T-helper 2 cell (primary cell): Measurements from ENCODE around the gene RPL22.

Experiments used
- DNase-seq, 5 experiments: peaks; one replicate each; pipeline versions ENCODE4 v3.0.0 to v3.0.0-alpha.2; 2012 to 2022

Gene RPL22

GRCh38 chr1:6171548-6172124 is 27.8 kb downstream of the RPL22 start:
- no peak for DNase-seq

- no peak for DNase-seq
Observed at GRCh38 chr1:6170742-6171201, 28.6 kb downstream of the RPL22 start.

DNA sequence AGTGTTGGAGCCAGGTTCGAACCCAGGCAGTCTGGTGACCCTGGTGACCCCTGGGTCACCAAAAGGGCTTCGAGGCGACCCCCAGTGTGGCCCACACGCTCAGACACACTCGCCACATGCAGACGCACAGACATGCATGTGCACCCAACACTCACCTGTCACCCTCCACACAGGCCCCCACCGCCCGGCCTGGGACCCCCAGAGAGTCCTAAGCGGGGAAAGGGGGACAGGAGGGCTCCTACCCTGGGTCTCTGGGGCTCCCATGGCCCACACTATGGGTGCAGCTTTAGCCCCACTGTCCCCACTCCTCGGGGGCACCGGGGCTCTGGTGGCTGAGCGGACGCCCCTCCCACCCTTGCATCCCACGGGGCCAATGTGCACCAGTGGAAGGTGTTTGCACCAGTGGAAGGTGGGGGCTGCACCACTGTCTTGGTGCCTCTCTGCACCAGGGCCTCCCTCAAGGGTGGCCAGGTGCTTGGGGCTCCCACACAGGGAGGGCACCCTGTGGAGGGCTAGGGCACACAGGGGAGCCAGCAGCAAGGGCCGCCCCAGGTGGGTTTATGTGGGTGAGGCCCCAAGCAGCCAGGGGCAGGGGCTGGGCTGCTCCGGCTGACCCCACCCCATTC is 29.2 kb downstream of the RPL22 start:
- no peak for DNase-seq

GRCh38 chr1:6168947-6169586 is 30.3 kb downstream of the RPL22 start:
- DNase-seq = no peak

- no peak for DNase-seq
Observed at GRCh38 chr1:6167391-6168303, 31.7 kb downstream of the RPL22 start.

- DNase-seq = no peak
Observed at GRCh38 chr1:6166655-6167390, 32.6 kb downstream of the RPL22 start.

DNA sequence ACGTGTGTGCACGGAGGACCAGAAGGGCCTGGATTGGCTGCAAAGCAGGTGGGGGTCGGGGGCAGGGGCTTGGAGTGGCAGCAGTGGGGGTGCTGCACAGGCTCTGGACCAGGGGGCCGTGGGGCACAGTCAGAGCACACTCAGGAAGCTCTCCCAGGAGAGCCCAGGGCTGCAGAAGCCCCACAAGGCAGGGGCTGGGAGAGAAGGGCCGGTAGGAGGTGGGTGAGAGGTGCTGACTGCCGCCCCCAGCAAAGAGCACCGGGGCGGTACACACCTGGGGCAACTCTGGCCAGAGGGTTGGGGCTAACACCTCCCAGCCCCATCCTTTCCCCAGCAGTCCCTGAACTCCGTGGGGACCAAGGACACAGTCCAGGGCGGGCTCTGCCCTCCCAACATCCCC is 33.2 kb downstream of the RPL22 start:
- no peak for DNase-seq

GRCh38 chr1:6165441-6165985 is 33.9 kb downstream of the RPL22 start:
- DNase-seq = no peak

DNA sequence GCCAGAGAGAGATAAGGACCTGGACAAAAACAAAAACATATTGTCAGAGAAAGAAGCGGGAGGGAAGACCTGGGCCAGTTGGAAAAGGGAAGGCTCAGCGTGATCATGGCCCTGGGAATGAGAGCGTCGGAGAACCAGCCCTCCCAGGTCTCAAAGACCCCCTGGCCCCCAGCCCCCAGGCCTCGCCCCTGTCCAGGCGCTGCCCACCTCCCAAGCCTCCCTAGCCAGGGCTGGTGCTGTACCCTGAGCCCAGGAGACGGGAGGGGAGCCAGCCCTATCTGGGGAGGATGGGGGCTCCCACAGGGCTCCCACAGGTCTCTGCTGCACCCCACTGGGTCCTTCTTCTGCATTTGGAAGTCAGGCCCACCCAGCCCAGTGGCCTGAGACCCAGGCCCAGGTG is 34.4 kb downstream of the RPL22 start:
- DNase-seq = no peak

GRCh38 chr1:6163973-6164617 is 35.3 kb downstream of the RPL22 start:
- no peak for DNase-seq

DNA sequence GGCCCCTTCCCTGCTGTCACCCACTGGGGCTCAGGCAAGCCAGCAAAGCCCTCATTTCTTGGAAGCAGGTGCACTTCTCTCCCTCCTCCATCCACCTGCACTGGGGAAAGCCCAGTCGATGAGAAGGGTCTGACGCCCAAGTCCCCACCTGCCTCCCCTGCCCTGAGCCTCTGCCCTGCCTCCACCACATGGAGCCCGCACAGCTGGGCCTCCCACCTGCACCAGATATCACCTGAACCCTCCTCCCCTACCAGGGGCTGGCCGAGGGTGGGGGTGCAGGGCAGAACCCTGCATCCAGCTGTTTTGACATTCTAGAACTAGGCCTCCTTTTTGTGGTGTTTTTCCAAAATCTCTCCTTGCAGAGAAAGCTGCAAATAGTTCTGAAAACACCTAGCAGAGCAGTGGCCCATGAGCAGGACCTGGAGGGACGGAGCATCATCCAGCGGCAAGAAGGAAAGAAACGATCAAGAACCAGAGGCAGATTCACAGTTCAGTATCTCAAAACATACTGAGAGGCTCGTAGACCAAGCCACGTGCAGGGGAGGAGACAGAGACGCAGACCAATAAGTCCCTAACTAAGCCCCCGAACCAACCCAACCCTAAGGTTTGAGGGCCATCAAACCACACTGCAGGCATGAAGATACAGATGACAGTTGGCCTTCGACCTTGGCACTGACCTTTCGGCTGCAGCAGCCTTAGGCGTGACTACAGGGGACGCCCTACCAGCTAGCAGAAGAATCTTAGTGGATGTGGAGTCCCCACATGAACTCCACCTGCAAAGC is 36.0 kb downstream of the RPL22 start:
- no peak for DNase-seq

- DNase-seq = no peak
Observed at GRCh38 chr1:6162773-6163172, 36.6 kb downstream of the RPL22 start.

- no peak for DNase-seq
Observed at GRCh38 chr1:6162341-6162740, 37.1 kb downstream of the RPL22 start.

- DNase-seq = no peak
Observed at GRCh38 chr1:6158181-6158580, 41.2 kb downstream of the RPL22 start.

DNA sequence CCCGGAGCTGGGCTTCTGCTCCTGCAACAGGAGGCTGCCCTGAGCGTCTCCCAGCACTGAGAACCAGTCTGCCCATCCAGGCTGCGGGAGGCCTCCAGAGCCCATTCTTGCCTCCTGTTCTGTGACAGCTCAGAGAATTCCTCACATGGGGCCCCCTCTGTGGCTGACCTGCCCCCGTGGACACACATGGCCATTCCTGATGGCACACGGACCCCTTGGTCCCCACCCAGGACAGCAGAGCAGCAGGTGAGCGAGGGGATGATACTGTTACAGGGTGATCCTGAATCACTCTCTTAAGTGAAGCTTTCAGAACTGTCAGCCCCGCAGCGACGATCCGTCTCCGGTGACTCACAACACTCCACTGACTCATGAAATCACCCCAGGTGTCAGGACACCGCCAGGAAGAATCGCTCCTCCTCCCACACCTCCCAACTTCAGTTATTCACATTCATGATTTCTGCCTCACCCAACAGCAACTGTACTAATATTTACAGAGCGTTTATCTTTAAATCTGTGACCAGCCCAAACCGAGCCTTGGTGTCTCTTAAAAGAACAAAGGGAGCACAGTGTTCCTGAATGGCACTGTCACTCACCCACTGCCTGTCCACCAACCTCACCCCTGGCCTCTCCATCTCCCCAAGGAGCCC is 41.7 kb downstream of the RPL22 start:
- no peak for DNase-seq

- no peak for DNase-seq
Observed at GRCh38 chr1:6157132-6157527, 42.3 kb downstream of the RPL22 start.

GRCh38 chr1:6154525-6155319 is 44.7 kb downstream of the RPL22 start:
- peak in 1 of 5 experiments; percentile 9 for DNase-seq

DNA sequence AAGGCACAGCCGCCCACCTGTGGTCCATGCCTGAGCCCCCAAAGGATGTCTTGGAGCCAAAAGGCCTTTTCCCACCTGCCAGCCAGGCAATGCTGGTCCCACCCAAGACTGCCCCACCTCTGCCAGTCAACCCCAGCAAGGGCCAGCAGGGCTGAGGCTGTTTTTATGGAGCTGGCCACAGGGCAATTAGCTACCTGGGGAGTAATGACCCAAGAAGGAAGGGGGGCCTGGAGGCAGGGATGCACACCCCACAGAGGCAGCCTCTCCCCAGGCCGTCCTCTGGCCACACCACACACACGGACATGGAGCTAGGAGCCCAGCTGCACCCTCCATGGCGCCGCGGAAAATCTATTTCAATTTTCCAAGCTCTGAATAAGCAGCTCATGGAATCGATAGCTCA is 46.5 kb downstream of the RPL22 start:
- no peak for DNase-seq

DNA sequence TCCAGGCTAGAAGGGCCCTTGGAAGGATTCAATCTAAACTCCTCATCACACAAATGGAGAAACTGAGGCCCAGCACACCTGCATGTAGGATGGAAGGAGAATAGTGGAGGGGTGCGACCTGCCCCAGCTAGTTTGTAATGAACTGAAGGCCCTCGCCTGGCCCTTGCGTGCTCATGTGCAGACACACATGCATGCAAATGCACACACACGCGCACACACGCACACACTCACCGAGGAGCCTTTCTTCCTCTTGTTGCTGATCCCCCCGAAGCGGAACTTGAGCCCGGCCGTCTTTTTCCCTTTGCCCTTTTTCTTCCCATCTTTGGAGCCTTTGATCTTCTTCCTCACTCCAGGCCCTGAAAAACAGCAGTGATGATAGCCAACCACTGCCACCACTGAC is 47.2 kb downstream of the RPL22 start:
- DNase-seq = no peak
